Lung (tissue), 12 donors: ENCODE results near the gene ATG4D. TPM values are rescaled to one million over a fixed set of nuclear protein-coding genes. Genes with fewer than 3 reads are reported as not detected.

Experiments used
- ATAC-seq: fragments of 200-7000 bp; cut with Tn5 transposase; one replicate; pipeline ENCODE4 v1.9.1; 2020; ENCODE audit warnings: moderate number of reproducible peaks; ENCODE audit not compliant: insufficient read depth, low FRiP score
- DNase-seq, 3 donors: peaks; one replicate each; pipeline ENCODE4 v3.0.0-alpha.2; 2013 to 2017
- H3K27ac ChIP-seq, 2 donors: one replicate each; pipeline ENCODE4 v1.5.1; 2013; ENCODE audit warnings: mild to moderate bottlenecking in 2 of 2, moderate library complexity in 2 of 2, control low read depth in 1 of 2, inconsistent platforms in 1 of 2, low read depth in 1 of 2, low read length in 1 of 2
- H3K27me3 ChIP-seq, 3 donors: one replicate each; pipeline ENCODE4 v1.5.1; 2013; ENCODE audit warnings: low read length in 2 of 3; ENCODE audit not compliant: control insufficient read depth in 3 of 3, insufficient read depth in 3 of 3
- H3K36me3 ChIP-seq, 4 donors: one replicate each; pipeline ENCODE4 v1.5.1; 2013; ENCODE audit warnings: low read length in 4 of 4, mild to moderate bottlenecking in 1 of 4, moderate library complexity in 1 of 4; ENCODE audit not compliant: control insufficient read depth in 4 of 4, insufficient read depth in 4 of 4
- H3K4me1 ChIP-seq, 5 donors: one replicate each; pipeline ENCODE4 v1.5.1; 2013; ENCODE audit warnings: low read length in 5 of 5, mild to moderate bottlenecking in 2 of 5, moderate library complexity in 1 of 5; ENCODE audit not compliant: control insufficient read depth in 5 of 5, insufficient read depth in 5 of 5
- H3K4me3 ChIP-seq: one replicate; pipeline ENCODE4 v1.5.1; 2013; ENCODE audit warnings: mild to moderate bottlenecking, control low read depth, moderate library complexity
- H3K9ac ChIP-seq, 2 donors: one replicate each; pipeline ENCODE4 v1.5.1; 2013; ENCODE audit warnings: low read length in 2 of 2, control low read depth in 1 of 2; ENCODE audit not compliant: insufficient read depth in 1 of 2
- H3K9me3 ChIP-seq, 4 donors: one replicate each; pipeline ENCODE4 v1.5.1; 2013; ENCODE audit warnings: low read length in 3 of 4, mild to moderate bottlenecking in 1 of 4, moderate library complexity in 1 of 4; ENCODE audit not compliant: control insufficient read depth in 4 of 4, insufficient read depth in 3 of 4
- WGBS, 2 donors: extraction: QIAGEN DNeasy Blood & Tissue Kit; methylation state at CpG; one replicate each; pipeline ENCODE4 v1.1.7; 2013; 5-methylcytosine and 5-hydroxymethylcytosine counted together
- polyA plus RNA-seq, 2 donors: library from polyadenylated mRNA; stranded (reverse); fragments of 200-250 nt; gene quantifications; one replicate each; pipeline ENCODE4 v1.2.1, GENCODE V29; 2013
- total RNA-seq, 2 donors: library from RNA; depleted of rRNA in 1 of 2; stranded (reverse); fragments of >200 nt in 1 of 2; gene quantifications; one replicate each; pipeline ENCODE4 v1.2.1, GENCODE V29; 2014 to 2021
- TF ChIP-seq, protein P1 (sequence below): IDR thresholded peaks from 2 replicates; pipeline ENCODE4 v1.5.1; 2012; ENCODE audit warnings: mild to moderate bottlenecking; ENCODE audit errors: control extremely low read depth, extremely low read depth
- donor health status: control.
- donor health status: control.
- donor health status: Bipolar disorder and iron deficiency.
- donor health status: healthy.
- donor health status: DM: yes; HTN: yes; CAD: no.

The ATG4D gene
- total and polyA plus RNA-seq, 4 donors: 13.4 to 34.0 (median 27.4) TPM

DNA sequence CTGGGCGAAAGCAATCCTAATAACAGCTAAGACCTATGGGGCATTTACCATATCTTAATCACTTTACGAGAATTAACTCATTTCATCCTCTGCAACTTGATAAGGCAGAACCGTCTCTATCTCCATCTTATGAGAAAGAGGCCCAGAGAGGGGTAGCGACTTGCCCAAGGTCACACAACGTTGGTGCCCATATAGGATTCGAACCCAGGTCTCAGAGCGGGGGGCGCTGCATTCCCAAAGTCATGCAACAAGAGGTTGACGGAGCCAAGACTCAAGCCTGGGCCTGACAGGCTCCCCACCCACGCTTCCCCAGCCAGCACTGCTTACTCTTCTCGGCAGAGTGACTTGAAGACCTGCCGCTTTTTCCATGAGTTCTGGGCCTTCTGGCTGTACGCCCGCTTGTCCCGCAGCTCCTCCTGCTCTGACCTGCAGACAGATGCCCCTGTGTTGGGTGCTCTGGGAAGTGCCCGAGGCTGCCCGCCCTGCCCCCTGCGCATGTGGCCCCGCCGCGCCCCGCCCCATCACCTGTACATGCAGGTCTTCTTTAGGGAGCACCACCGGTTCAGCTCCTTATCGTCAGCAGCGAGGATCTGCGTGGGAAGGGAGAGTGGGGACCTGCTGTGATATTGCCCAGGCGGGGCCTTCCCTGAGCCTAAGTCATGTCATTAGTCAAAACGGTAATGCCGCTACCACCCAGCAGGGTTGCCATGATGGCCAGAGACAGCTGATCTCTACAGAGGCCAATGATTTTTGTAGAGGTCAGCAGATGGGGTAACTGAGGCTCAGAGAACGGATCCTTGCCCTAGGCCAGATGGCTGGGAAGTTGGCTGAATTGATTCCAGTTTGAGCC is 11.3 kb downstream of the ATG4D start:
- H3K36me3 ChIP-seq: peaks cover 13 to 75% (median 35%) of the 10 kb centered on the region in 4 donors

DNA sequence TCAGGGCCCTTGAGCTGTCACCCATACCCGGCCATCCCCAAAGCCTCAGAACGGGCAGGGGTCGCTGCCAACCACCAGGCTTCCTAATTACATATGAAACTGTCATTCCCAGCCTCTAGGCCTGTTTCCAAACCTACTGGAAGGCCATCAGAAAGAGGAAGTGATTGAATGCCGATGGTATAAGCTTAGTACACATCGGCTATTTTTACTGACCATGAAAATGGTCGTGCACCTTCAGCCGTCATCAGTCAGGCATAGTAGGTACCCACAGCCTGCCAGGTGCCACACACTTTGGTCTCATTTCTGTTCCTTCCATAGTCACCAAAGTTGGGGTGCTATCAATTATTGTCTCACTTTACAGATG is 11.9 kb downstream of the ATG4D start:
- DNase-seq (no peak), ATAC-seq (no peak)
- Histone ChIP-seq H3K27me3 (no peaks in the 10 kb centered on the region), H3K9ac (no peak overlapping the region), H3K36me3 (peaks cover 14 to 73% (median 37%) of the 10 kb centered on the region in 4 donors), H3K4me1 (no peaks in the 10 kb centered on the region), H3K27ac (no peak overlapping the region), H3K4me3 (no peak overlapping the region), H3K9me3 (peaks cover 0 to 5% (median 0%) of the 10 kb centered on the region in 4 donors)
- TF ChIP-seq, protein P1, sequence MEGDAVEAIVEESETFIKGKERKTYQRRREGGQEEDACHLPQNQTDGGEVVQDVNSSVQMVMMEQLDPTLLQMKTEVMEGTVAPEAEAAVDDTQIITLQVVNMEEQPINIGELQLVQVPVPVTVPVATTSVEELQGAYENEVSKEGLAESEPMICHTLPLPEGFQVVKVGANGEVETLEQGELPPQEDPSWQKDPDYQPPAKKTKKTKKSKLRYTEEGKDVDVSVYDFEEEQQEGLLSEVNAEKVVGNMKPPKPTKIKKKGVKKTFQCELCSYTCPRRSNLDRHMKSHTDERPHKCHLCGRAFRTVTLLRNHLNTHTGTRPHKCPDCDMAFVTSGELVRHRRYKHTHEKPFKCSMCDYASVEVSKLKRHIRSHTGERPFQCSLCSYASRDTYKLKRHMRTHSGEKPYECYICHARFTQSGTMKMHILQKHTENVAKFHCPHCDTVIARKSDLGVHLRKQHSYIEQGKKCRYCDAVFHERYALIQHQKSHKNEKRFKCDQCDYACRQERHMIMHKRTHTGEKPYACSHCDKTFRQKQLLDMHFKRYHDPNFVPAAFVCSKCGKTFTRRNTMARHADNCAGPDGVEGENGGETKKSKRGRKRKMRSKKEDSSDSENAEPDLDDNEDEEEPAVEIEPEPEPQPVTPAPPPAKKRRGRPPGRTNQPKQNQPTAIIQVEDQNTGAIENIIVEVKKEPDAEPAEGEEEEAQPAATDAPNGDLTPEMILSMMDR: no peak
- 54 to 74% methylated on average over 7 of the region's 7 CpGs for WGBS, 2 donors

More for the DNA sequence above, 11.3 kb downstream of the ATG4D start:
- no peak for DNase-seq
- WGBS, 2 donors: 88% methylated on average over 30 of the region's 30 CpGs
- ATAC-seq: no peak
- Histone ChIP-seq H3K27me3 (no peaks in the 10 kb centered on the region), H3K9me3 (peaks cover 0 to 5% (median 0%) of the 10 kb centered on the region in 4 donors), H3K4me1 (no peaks in the 10 kb centered on the region), H3K9ac (no peak overlapping the region), H3K4me3 (no peak overlapping the region), H3K27ac (no peak overlapping the region)
- TF ChIP-seq, protein P1: no peak

GRCh38 chr19:10557603-10558197 is 14.0 kb downstream of the ATG4D start:
- H3K36me3 ChIP-seq: peaks cover 14 to 73% (median 31%) of the 10 kb centered on the region in 4 donors
- 96% methylated on average over 33 of the region's 33 CpGs for WGBS, 2 donors
- H3K27me3 ChIP-seq: no peaks in the 10 kb centered on the region
- H3K4me1 ChIP-seq: no peaks in the 10 kb centered on the region
- no peaks in the 10 kb centered on the region for H3K9me3 ChIP-seq
- no peak overlapping the region for H3K4me3 ChIP-seq
- no peak overlapping the region for H3K27ac ChIP-seq
- ATAC-seq (no peak), DNase-seq (no peak)
- TF ChIP-seq, protein P1: no peak
- no peak overlapping the region for H3K9ac ChIP-seq
